Stimulated activated CD4-positive, alpha-beta T cell treated with anti-CD3 and anti-CD28 coated beads, Interleukin-12 subunit alpha, Interleukin-12 subunit beta, amount 100 ng/mL, for 48 hours (primary cell): Measurements from ENCODE around the gene MTIF3.
A peak's percentile ranks its signal among the peaks of the same experiment; 100 is the strongest.

ENCODE experiments used
- DNase-seq, 3 donors: peaks; one replicate each; pipeline ENCODE4 v3.0.0-alpha.2; 2020; ENCODE audit warnings: low read depth in 2 of 3, low spot score in 1 of 3

Gene MTIF3

DNA sequence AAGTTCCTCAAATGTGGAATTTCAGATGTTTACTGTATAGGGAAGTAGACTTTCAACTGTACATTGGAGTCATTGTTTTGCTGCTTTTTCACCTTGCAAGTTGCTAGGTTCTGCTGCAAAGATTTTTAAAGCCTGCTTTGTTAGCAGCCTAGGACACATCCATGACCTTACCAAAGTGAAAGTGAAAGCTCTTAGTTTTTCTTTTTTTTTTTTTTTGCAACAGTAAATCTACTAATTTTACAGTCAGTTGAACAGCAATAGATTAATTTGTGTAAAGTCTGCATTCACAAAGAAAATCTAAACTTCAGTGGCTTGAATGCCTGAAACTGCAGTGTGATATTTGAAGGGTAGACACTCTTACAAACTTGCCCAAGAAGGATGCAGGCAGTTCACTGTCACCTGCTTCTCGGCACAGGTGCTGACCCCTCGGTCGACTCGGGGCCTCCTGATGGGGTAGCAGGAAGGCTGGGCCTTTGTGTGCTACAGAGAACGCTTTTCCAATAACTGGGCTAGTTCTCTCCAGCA is 5.0 kb upstream of the MTIF3 start:
- DNase-seq = peak in 1 of 3 donors; percentile 14

DNA sequence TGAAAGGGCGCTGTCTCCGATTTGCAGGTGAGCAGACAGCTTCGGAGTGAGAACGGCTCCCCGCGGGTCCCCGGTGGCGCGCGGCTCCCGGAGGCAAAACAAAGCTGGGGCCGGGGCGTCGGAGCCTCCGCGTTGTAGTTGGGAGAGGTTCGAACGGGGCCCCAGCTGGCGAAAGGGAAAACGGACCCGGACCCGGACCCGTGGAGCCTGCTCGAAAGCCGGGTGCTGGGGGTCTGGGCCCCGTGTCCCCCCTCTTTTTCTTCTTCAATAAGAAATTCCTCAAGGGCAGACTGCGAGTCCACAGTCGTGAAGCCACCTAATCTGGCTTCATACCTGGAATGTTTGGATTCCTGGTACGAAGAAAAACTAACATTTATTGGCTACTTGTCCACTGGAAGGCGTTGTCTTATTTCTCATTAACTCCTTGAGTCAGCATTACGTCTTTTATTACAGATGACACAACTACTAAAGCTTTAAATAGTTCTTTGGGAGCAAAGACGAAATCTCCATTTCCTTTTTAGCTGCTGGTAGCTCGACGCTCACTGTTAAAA is 632 bp upstream of the MTIF3 start:
- DNase-seq = peak in 2 of 3 donors; percentile 14 to 15

DNA sequence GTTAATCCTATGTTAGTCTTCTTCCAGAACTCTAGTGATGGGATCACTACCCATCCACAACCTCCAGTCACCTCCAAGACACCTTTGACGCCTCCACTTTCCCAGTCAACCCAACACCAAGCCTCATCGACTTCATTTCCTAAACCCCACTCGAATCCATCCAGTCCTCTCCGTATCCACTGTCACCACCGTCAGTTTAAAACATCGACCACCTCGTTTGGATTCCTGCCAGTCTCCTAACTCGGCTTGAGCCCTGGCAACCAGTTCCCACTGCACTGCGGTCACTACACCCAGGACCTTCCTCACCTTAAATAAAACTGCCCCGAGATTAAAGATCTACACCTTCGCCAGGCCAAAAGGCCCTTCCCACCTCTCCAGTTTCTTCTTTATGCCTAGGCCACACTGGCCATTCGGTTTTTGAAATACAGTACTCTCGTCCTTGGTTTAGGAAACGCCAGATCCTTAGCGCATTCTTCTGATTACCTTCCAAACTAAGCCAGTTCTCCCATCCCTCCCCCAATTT is 1.2 kb downstream of the MTIF3 start:
- no peak for DNase-seq

DNA sequence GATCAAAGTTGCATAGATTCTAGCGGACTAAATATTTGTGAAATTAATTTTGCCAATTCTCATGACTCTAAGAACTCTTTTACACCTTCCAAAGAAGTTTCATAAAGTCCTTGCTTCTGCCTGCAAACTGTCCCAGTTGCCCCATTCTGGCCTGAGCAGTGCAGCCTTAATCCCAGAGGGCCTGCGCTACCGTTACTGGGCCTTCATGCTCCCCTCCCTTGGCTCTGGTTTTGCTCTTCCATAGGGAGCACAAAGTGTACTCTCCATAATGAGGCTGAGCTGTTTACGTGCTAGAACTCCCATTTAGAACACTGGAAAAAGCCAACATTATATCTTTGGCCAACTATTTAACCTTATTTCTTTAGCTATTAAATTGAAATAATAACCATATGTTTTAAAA is 2.1 kb downstream of the MTIF3 start:
- no peak for DNase-seq

DNA sequence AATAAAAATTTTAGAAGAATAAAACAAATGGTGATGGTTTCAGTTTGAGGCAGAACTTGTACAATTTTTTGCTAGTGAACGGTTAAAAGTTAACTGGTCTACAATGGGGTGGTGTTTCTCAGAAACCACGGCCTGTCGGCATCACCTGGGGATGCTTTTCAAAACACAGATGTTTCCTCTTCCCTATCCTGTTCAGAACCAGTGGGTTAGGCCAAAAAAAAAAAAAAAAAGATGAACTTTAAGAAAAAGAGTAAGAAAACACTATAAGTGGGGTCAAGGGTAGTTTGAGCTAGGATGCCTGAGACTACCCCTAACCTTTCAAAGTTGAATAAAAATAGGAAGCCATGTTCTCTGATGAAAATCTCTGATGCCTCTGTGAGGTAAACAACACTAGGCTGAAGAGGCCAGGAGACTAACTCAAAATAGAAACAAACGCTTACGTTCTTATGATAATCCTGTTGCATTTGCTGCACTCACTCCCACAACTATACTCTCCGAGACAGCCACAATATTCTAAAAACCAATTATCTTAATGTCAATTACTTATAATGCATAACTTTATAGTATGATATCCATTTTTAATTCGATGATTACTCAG is 3.3 kb downstream of the MTIF3 start:
- no peak for DNase-seq

DNA sequence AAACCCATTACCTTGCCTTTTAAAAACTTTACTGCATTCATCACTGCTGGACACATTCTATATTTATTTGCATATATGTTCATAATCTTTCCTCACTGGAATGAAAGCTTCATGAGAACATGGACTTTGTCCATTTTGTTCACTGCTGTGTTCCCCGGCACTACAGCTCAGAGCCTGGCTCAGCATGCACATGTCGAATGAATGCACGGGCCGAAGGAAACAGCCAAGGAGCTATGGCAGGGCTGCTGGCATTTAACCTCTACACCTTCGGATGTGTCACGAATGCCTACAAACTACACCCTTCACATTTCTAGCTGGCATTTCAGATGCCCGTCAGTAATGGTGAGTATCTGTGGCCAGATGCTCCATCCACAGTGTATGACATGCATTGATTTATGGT is 7.6 kb downstream of the MTIF3 start:
- DNase-seq = no peak

DNA sequence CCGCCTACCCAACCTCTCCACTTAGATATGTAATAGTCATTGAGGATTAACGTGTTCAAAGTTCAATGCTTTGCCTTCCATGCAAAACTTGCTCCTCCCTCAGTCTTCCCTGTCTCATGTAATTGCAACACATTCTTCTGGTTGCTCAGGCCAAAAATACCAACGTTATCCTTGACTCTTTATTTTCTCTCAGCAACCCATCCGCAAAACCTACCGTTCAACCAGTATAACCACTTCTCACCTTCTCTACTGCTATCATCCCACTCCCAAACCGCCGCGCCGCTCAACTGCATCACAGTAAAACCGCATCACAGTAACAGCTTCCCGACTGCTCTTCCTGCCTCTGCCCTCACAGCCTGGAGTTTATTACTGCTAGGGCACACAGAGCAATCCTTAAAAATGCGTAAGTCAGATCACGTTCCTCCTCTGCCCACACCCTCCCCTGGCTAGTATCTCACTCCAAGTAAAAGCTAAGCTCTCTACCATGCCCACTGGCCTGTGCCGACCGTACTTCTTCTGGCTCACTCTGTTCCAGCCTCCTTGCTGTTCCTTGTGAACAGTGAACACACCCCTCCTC is 8.2 kb downstream of the MTIF3 start:
- peak in 1 of 3 donors; percentile 9 for DNase-seq

DNA sequence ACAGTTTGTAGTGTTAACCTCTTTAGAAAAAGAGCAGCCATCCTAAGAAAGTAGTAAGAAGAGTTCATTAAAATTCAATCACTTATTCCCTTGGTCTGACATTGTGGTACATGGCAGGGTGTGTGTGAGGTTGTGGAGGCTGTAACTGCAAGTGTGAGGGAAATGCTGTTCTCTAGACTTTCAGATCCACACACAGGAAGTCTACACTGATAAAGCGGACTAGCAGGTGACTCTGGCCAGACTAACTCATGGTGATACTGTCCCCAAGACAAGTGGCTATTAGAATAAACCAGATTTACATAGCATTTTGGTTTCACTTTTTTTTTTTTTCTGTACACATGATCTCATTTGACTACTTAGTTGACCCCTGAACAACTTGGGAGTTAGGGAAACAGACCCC is 10.0 kb downstream of the MTIF3 start:
- DNase-seq = no peak

DNA sequence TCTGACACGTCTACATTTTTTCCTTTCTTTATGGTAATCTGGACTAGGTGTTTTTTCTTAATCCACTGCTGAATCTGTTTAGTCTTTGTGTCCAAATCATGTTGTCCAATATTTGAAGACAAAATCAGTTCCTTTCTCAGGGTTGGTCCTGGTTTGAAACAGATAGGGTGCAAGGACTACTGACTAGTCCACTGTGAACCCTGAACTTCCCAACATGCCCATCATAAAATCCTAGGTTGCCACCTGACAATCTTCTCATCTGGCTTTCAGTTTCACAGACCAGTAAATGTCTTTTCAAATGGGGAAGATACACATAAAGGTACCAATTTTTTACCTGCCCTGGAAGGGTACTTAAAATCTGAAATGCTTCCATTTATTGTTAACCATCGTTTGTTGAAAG is 13.2 kb downstream of the MTIF3 start:
- no peak for DNase-seq

DNA sequence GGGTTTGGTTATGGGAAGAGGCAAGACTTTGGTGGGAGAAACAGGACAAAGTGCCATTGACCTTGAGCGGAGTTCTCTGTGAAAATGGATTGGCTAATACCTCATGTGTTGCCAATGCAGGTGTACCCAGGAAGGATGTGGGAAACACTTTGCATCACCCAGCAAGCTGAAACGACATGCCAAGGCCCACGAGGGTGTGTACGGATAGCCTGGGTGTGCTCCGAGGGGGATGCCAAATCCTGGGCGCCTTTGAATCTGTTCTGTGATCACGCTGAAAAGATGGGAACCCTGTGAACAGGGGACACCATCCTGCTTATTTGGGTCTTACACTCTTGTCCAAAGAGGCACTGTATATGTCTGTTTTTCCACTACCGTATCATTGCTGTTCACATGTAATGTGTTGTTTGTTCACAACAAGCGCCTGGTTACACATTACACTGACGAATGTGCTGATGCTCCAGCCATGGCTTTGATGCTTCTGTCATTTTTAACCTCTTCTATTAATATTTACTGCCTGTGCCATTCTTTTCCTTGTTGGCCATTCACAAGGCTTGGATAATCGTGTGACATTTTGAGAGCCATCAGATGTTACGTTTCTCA is 17.7 kb downstream of the MTIF3 start:
- DNase-seq = no peak

DNA sequence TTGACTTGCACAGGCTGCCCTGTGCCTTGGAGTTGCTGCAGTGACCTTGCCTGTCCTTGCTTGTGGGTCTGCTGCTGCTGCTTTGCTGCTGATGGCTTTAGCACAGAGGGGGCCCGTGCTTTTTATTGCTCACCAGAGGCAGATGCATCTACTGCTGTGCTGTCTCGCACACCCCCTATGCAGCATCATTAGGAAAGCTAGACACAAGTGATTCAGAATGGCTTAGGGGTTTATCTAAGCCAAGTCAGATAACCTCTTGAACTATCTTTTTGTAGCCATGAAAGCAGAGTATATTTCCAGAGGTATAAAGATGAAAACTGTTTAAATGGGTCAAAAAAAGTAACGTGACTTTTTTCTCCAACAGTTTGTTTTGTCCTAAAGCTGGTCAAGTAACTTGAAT is 18.2 kb downstream of the MTIF3 start:
- no peak for DNase-seq

DNA sequence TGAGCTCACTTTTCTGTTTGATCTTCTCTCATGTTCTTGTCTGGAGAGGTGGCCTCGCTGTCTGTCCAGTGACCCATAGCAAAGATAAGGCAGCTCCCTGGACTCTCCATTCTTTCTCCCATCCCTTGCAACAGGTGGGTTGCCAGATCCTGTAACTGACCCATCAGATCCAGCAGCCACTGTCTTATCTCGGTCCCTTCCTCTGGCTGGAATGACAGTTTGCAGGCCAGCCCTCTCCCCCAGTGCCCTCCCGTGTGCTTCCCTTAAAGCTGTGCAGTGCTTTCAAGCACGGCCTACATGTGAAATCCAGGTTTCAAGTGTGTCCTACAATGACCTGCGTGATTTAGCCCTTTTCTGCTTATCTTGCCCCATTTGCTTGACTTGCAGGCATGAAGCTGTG is 22.2 kb downstream of the MTIF3 start:
- no peak for DNase-seq

DNA sequence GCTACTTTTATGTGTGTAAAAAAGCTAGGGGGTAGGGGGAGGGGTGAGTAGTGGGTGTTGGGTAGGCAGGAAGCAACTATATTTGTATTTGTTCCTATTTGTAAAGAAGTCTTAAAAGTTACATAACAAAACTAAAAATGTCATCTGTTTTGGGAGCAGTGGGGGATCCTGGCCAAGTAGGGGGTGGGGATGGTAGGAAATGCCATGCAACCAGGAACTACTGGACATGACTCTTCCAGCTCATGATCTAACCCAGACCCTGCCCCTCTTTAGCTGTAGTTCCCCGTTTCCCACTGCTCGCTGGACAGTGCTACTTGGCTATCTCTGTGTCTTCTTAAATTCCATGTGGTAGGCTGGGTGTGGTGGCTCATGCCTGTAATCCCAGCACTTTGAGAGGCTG is 22.7 kb downstream of the MTIF3 start:
- no peak for DNase-seq

DNA sequence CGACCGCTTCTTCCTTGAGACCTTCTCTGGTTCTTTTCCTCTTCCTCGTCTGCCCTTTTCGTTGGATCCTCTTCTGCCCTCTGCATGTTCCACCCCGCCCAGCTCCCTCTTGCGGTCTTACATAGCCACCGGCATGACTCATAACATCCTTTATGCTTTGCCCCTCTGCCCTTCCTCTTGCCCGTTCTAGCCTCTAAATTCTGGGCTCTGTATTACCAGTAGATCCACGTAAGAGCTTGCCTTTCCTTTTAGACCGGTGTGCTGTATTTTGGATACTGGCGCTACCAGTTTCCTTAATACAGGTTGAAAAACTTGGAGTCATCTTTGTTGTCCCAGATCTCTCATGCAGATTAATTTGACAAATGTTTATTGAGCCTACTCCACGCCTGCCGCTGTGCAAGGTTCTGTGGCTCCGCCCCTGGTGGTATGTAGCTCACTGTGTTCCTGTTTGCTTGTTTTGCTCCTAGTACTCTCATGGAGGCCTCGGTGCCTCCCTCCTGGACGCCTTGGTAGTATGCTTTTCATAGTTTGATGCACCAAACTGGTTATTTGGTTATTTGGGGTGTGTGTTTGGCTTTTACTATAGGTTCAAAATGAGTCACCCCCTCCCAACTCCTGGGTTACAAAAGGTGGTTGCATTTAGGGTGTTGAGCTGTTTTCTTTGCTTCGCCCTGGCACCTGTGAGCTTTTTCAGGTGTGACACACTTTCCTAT is 24.3 kb downstream of the MTIF3 start:
- peak; percentile 57 to 62 (median 59) for DNase-seq

DNA sequence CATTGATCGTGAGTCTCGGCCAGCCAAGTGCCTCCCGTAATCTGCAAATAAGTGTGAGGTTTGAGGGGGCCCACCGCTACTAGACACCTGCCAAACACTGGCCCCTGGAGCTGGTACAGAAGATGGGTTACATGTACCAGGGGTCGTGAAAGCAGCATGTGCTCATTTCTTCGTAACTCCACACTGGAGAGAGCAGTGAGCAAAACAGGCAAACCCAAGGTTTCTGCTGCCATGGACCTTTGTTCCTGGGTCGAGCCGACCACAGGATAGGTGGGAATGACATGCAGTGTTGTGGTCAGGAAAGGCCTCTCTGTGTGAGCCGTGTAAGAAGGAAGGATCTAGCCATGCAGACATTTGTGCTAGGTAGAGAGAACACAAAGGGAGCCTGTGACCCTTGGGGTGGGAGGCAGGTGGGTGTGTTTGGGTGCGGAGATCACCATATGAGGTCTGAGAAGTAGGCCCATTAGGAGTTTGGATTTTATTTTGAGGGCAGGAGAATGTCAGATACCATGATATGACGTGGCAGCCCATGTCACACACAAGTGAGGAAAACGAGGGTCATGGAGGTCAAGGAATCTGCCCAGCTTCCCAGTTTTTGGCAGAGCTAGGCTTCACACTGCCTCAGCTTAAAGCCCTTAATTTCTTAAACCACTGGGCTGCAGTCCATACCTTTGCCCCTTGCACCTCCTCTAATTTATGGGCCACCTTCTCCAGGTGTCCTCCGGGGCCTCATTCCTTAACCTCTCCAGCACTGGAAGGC is 25.0 kb downstream of the MTIF3 start:
- DNase-seq = peak in 2 of 3 donors; percentile 8 to 16

DNA sequence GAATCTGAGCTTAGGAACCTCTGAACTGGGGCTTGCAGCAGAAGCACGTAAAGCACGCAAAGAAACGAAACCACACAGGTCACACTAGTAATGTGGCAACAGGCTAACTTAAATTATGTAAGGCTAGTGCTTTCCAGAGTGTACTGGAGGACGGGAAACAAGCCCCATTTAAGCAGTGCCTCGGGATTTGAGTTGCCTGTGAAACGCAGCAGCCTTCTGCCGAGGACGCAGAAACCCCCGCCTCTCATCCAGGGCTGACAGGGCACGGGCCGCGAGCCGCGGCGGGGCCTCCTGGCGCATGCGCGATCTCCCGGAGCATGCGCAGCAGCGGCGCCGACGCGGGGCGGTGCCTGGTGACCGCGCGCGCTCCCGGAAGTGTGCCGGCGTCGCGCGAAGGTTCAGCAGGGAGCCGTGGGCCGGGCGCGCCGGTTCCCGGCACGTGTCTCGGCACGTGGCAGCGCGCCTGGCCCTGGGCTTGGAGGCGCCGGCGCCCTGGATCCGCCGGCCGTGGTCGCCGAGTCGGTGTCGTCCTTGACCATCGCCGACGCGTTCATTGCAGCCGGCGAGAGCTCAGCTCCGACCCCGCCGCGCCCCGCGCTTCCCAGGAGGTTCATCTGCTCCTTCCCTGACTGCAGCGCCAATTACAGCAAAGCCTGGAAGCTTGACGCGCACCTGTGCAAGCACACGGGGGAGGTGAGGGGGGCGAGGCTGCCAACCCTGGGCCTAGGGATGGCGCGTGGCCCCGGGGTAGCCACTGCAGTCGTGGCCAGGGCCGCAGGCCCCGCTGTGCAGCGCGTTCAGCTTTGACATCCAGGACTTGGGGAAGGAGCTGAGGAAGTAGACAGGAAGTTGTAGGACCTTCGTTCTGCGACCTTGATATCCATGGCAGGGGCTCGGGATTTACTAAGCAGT is 25.9 kb downstream of the MTIF3 start, which contains the start of gene GTF3A:
Gene GTF3A, plus strand, starts transcription at position 374 of the 912 bp plus-strand sequence.
- peak; percentile 69 to 79 (median 76) for DNase-seq

DNA sequence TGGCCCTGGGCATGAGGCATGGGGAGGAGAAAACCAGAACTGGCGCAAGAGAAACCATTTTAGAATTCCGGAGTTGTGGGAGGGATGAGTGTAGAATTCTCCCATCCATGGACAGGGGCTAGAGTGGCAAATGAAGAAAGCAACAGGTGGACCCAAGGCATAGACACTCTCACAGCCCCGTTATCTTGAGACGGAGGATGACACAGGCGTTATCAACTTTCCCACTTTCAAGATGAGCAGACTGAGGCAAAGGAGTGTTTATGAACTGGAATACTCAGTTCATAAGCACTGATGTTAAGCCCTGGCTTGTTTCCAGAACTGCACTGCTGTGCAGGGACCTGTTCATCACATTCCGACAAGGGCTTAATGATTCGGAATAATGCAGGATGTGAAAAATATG is 27.0 kb downstream of the MTIF3 start:
- DNase-seq = no peak

DNA sequence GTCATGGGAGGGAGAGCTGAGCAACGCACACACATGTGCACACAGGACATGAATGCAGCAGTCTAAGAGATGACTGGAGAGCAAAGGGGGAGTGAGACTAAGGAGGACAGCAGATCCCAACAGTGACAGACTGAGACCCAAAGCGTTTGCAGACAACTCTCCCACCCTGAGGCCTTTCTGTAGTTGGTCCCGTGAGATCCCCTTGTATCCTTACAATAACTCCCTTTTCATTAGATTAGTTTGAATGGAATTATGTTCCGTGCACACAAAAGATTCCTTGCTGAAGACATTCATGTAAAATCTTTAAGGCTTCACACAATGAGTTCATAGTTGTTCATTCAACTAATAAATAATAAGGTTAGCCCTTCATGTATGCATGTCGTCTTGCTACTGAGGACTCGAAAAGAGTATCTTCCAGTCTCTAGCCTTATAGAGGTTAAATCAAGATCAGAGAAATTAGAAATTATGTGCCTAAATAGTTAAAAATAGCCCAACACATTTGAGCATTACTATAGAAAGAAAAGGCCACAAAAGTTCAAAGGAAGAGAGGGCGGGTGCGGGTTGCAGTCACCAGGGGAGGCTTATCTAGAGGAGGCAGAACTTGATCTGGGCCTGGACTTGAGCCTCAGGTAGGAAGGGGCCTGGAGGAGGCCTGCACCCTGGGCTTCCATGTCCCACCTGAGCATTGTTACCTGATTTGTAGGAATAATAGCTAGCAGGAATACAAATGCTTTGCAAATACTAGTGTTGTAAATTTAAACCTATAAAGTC is 29.1 kb downstream of the MTIF3 start:
- no peak for DNase-seq

DNA sequence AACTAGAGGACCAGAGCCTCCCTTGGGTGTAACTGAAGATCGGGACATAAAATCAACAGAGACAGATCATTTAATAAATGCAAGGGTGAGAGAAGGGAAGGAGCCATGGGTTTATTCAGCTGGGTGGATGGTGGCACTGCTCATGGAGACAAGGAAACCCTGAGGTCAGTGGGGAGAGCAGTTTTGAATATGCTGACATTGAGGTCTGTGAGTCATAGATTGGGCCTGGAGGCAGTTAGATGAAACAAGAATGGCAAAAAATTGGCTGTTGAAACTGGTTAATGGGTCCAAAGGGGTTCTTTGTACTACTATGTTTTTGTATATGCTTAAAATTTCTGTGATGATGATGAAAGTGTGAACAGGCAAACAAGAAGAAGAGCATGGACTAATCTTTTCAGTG is 31.0 kb downstream of the MTIF3 start:
- DNase-seq = no peak
